Cardiac muscle cell (in vitro differentiated cells and primary cell): Measurements from ENCODE around the gene FAM168A. TPM values are rescaled to one million over a fixed set of nuclear protein-coding genes. Genes with fewer than 3 reads are reported as not detected.

ENCODE experiments used
- DNase-seq, 2 donors: peaks; one replicate each; pipeline versions ENCODE4 v3.0.0 to v3.0.0-alpha.2; 2010 to 2017; ENCODE audit warnings: low read depth in 1 of 2, low spot score in 1 of 2
- H3K27ac ChIP-seq: fragments of 200-600 bp; sonication (generic); 2 replicates; pipeline ENCODE4 v1.5.1; 2016
- H3K27me3 ChIP-seq: fragments of 200-600 bp; sonication (generic); 2 replicates; pipeline ENCODE4 v1.6.0; 2016; ENCODE audit warnings: control low read depth
- H3K36me3 ChIP-seq: fragments of 200-600 bp; sonication (generic); 2 replicates; pipeline ENCODE4 v1.5.1; 2016; ENCODE audit warnings: control low read depth
- H3K4me1 ChIP-seq: fragments of 200-600 bp; sonication (generic); 2 replicates; pipeline ENCODE4 v1.8.1; 2017; ENCODE audit warnings: low read depth, mild to moderate bottlenecking, mixed run types
- H3K4me3 ChIP-seq: fragments of 200-600 bp; sonication (generic); 2 replicates; pipeline ENCODE4 v1.5.1; 2016; ENCODE audit warnings: mild to moderate bottlenecking
- H3K9me3 ChIP-seq: fragments of 200-600 bp; sonication (generic); 2 replicates; pipeline ENCODE4 v1.5.1; 2017; ENCODE audit warnings: low read depth, mild to moderate bottlenecking, control low read depth
- polyA plus RNA-seq: library from polyadenylated mRNA; unstranded; fragments of >200 nt; fragmentation: Nextera tagmentation; extraction: Ambion mirVana; gene quantifications from 2 replicates; pipeline ENCODE4 v1.2.1, GENCODE V29; 2016
- total RNA-seq: library from RNA; depleted of rRNA; stranded (reverse); fragments of >200 nt; gene quantifications from 2 replicates; pipeline ENCODE4 v1.2.3, GENCODE V29; 2016
- TF ChIP-seq, protein P1 (sequence below): IDR thresholded peaks from 2 replicates; pipeline ENCODE4 v1.5.1; 2012; ENCODE audit warnings: low read depth, mild to moderate bottlenecking, low read length

Gene FAM168A
- total and polyA plus RNA-seq, 2 experiments from 2014 or later = 9.7 to 32.4 TPM

DNA sequence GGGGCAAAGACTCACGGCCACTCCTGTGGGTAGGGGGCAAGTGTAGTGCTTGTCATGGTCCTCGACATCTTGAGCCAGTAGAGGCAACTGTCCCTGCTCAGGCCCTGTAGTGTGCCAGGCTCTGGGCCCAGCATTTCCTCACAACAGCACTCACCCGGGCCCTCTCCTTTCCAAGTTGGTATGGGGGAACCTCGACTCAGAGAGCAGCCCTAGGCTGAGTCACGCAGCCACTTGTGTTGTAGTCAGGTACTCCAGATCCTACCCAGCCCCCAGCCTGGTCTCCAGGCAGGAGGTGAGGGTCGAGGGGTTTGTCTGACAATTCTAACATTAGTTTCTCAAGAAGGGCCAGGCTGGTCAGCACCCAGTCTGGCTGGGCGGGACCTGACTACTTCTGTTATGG is 217.6 kb downstream of the FAM168A start:
- TF ChIP-seq, protein P1, sequence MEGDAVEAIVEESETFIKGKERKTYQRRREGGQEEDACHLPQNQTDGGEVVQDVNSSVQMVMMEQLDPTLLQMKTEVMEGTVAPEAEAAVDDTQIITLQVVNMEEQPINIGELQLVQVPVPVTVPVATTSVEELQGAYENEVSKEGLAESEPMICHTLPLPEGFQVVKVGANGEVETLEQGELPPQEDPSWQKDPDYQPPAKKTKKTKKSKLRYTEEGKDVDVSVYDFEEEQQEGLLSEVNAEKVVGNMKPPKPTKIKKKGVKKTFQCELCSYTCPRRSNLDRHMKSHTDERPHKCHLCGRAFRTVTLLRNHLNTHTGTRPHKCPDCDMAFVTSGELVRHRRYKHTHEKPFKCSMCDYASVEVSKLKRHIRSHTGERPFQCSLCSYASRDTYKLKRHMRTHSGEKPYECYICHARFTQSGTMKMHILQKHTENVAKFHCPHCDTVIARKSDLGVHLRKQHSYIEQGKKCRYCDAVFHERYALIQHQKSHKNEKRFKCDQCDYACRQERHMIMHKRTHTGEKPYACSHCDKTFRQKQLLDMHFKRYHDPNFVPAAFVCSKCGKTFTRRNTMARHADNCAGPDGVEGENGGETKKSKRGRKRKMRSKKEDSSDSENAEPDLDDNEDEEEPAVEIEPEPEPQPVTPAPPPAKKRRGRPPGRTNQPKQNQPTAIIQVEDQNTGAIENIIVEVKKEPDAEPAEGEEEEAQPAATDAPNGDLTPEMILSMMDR = no peak
- H3K4me1 ChIP-seq = peaks cover 70% of the 10 kb centered on the region

DNA sequence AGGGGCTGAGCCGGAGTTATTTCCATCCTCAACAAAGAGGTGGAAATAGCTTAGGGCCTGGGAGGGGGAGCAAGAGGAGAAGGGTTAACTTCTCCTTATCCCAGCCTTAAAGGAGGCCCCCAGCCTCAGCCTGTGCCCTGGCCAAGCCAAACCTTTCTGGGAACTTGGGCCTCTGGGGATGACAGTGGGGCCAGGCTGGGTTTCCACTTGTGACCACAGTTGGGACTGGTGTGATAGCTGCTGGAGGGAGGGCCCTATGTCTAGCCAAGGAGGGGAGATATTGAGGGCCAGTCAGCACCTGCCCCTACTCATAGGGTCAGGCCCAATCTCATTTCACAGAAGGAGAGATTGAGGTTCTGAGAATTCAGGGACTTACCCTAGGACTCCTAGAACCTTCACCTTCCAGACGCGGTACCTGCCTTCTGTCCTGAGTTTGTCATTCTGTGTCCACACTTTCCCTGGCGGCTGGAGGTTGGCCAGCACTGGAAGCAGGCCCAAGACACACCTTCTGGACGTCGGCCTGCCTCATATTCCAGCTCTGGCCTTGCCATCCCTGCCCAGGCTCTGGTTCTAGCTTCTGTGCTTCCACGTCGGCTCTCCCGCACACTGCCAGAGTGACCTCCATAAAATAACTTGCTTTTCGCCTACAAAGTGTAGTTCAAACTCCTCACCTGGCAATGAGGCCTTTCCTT is 218.6 kb downstream of the FAM168A start:
- TF ChIP-seq, protein P1 = no peak
- no peak for DNase-seq
- Histone ChIP-seq H3K9me3 (no peaks in the 10 kb centered on the region), H3K4me1 (peaks cover 70% of the 10 kb centered on the region), H3K27ac (peak overlapping the region; percentile 77), H3K4me3 (no peak overlapping the region), H3K27me3 (no peaks in the 10 kb centered on the region), H3K36me3 (no peaks in the 10 kb centered on the region)

More for the DNA sequence above, 217.6 kb downstream of the FAM168A start:
- peak in 1 of 2 donors; percentile 27 for DNase-seq
- H3K4me3 ChIP-seq = no peak overlapping the region
- peak overlapping the region; percentile 77 for H3K27ac ChIP-seq
- H3K27me3 ChIP-seq = no peaks in the 10 kb centered on the region
- H3K36me3 ChIP-seq = no peaks in the 10 kb centered on the region
- no peaks in the 10 kb centered on the region for H3K9me3 ChIP-seq

DNA sequence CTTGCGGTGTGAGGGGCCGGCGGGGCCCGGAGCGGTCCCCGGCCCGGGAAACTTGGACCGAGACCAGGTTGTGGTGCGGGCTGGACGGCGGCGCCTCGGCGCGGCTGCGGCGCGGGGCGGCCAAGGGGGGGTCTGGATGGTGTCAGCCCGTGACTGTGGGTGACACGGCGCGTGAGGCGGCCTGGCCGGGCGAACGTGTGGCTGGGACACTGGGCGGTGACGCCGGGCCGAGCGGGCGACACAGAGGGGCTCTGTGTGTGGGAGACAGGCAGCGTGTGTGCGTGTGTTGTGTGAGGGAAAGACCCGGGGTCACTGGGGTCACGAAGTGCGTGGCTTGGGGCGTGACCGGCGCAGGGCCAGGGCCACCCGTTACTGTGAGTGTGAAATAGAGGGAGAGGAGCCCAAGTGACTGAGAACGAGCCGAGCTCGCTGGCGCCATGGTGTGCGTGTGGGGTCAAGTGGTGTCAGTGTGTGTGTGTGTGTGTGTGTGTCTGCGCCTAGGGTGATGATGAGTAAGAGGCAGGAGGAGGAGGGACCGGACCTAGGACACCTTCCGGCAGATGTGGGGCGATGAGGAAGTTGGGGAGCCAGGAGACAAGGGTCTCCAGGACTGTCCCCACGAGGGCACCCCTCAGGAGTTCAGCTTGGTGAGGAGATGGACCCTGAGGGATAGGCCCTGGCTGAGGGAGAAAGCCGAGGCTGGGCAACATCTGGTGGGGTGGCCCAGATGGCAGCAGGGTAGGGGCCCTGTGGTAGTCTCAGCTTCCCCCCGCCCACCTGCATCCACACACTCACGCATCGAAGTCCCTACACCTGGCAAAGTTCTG is 220.9 kb downstream of the FAM168A start:
- H3K4me3 ChIP-seq = peak overlapping the region; percentile 74
- peak; percentile 56 to 76 for DNase-seq
- H3K27me3 ChIP-seq = no peaks in the 10 kb centered on the region
- peaks cover 51% of the 10 kb centered on the region for H3K4me1 ChIP-seq
- TF ChIP-seq, protein P1 = no peak
- no peaks in the 10 kb centered on the region for H3K36me3 ChIP-seq
- peak overlapping the region; percentile 11 for H3K27ac ChIP-seq
- H3K9me3 ChIP-seq = no peaks in the 10 kb centered on the region

DNA sequence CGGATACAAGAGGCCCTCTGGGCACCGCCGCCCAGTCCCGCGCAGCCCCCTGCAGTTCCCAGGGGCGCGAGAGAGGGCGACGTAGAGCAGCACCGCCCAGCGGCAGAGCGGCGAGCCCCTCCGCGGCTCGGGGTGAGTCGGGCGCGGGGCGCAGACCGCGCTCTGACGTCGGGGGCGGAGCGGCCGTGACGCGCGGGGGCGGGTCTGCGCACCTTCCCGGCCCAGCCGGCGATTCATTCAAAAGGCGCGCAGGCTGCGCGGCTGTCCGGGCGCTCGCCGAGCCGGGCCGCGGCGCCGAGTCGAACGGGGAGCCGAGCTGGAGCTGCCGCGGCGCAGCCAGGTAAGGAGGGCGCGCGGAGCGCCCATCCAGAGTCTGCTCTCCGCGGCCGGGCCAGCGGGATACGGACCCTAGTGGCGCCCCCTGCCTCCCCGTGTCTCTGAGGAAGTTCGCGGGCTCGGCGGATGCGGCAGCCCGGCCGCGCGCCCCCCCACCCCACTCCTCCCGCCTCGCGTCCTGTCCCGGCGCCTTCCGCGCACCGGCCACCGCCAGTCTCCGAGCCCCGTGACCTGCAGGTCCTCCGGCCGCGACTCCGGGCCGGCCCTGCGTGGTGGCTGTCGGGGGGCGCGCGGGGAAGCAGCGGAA is 221.6 kb downstream of the FAM168A start, which contains the start of gene RELT:
TSS of gene RELT (plus strand) at position 240 of the 643 bp plus-strand sequence. CDS start 12,738 bp downstream, outside the sequence.
- peak within 1 kb of the TSS; percentile 38 for H3K27ac ChIP-seq

DNA sequence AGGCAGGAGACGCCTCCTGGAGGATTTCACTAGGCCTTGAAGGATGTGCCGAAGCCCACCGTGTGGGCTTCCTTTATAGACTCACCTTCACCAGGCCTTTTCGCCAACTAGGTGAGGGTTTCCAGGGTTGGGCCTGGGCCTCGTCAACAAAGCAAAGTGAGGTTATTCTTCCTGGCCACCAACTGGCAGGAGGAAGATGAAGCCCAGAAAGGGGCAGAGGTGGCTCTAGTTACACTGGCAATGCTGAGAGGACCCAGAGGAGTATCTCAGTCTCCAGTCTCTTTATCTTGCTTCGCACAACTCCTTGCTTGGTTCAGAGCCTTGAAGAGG is 222.1 kb downstream of the FAM168A start:
- H3K36me3 ChIP-seq = no peaks in the 10 kb centered on the region
- no peaks in the 10 kb centered on the region for H3K27me3 ChIP-seq
- H3K4me1 ChIP-seq = peaks cover 39% of the 10 kb centered on the region
- no peaks in the 10 kb centered on the region for H3K9me3 ChIP-seq
- no peak for DNase-seq
- peak overlapping the region; percentile 38 for H3K27ac ChIP-seq
- TF ChIP-seq, protein P1 = no peak
- no peak overlapping the region for H3K4me3 ChIP-seq

More for the DNA sequence above, 221.6 kb downstream of the FAM168A start, which contains the start of gene RELT:
- Histone ChIP-seq H3K4me3 (peak within 1 kb of the TSS; percentile 74), H3K4me1 (peaks cover 44% of the 10 kb centered on the region), H3K36me3 (no peaks in the 10 kb centered on the region), H3K9me3 (no peaks in the 10 kb centered on the region), H3K27me3 (no peaks in the 10 kb centered on the region)
- peak; percentile 93 to 95 for DNase-seq
- TF ChIP-seq, protein P1 = peak; percentile 79
